K562 (cell line): ENCODE results near the gene CALR3. TPM values are rescaled to one million over a fixed set of nuclear protein-coding genes. Genes with fewer than 3 reads are reported as not detected.

Experiments used
- E2F8 ChIP-seq: fragments of 450-650 bp; IDR thresholded peaks from 2 replicates; pipeline ENCODE4 v1.7.1; 2018; ENCODE audit warnings: mild to moderate bottlenecking, low read depth; ENCODE audit not compliant: partially characterized antibody
- EZH2 ChIP-seq: IDR thresholded peaks from 2 replicates; pipeline ENCODE4 v1.6.1; 2012; ENCODE audit warnings: low read depth, mild to moderate bottlenecking, inconsistent platforms, low read length, borderline replicate concordance
- NFE2 ChIP-seq: IDR thresholded peaks from 2 replicates; pipeline ENCODE4 v1.6.1; 2014; ENCODE audit warnings: antibody characterized with exemption, low read depth
- NRF1 ChIP-seq, 2 experiments: fragments of 450-650 bp; IDR thresholded peaks in 1 of 2; conservative IDR thresholded peaks in 1 of 2; 2 replicates each; pipeline ENCODE4 v1.6.1; 2014; ENCODE audit warnings: mild to moderate bottlenecking in 2 of 2
- RB1 ChIP-seq: fragments of 450-650 bp; IDR thresholded peaks from 2 replicates; pipeline ENCODE4 v1.6.1; 2017; ENCODE audit warnings: low read depth, mild to moderate bottlenecking
- STAT5A ChIP-seq: IDR thresholded peaks from 2 replicates; pipeline ENCODE4 v1.6.1; 2012; ENCODE audit warnings: low read length, inconsistent platforms, borderline replicate concordance
- TRIM25 ChIP-seq: fragments of 450-650 bp; IDR thresholded peaks from 2 replicates; pipeline ENCODE4 v1.7.0; 2016; ENCODE audit warnings: borderline replicate concordance
- U2AF1 ChIP-seq: fragments of 200-400 bp; formaldehyde crosslinking; optimal IDR thresholded peaks from 2 replicates; pipeline ENCODE3; 2017; ENCODE audit warnings: mild to moderate bottlenecking, low read depth, low read length, moderate library complexity
- UBTF ChIP-seq, 2 experiments: IDR thresholded peaks; 2 replicates each; pipeline ENCODE4 v1.6.1; 2012; ENCODE audit warnings: improper control_type of control experiment in 2 of 2, low read depth in 2 of 2, low read length in 2 of 2, borderline replicate concordance in 1 of 2
- ZBTB49 ChIP-seq: sonication (generic); formaldehyde crosslinking; IDR thresholded peaks from 2 replicates; pipeline ENCODE4 v1.8.0; 2022; ENCODE audit warnings: missing genetic modification reagents, mild to moderate bottlenecking, borderline replicate concordance
- ZNF224 ChIP-seq: sonication (generic); formaldehyde crosslinking; IDR thresholded peaks from 2 replicates; pipeline ENCODE4 v1.8.0; 2022; ENCODE audit warnings: mild to moderate bottlenecking, missing genetic modification reagents
- ZNF253 ChIP-seq: fragments of 250-450 bp; sonication (Bioruptor Pico); conservative IDR thresholded peaks from 2 replicates; pipeline ENCODE4 v1.6.1; 2021; ENCODE audit warnings: mild to moderate bottlenecking
- ZNF354B ChIP-seq: fragments of 250-450 bp; sonication (Bioruptor Pico); IDR thresholded peaks from 2 replicates; pipeline ENCODE4 v1.4.0; 2020
- ZNF449 ChIP-seq: fragments of 250-450 bp; sonication (Bioruptor Pico); IDR thresholded peaks from 2 replicates; pipeline ENCODE4 v1.8.0; 2022; ENCODE audit warnings: moderate library complexity, mild to moderate bottlenecking, inconsistent platforms
- ZNF507 ChIP-seq: conservative IDR thresholded peaks from 2 replicates; pipeline ENCODE4 v1.6.1; 2017; ENCODE audit warnings: missing genetic modification characterization, missing compliant biosample characterization
- polyA plus RNA-seq, 8 experiments: library from polyadenylated mRNA; depleted of rRNA in 4 of 8; stranded (reverse) in 5 of 8; unstranded in 3 of 8; fragments of >200 nt; fragmentation: Nextera tagmentation in 2 of 8; fragmentation: Illumina TruSeq in 1 of 8; extraction: Ambion mirVana in 2 of 8; extraction: Trizol in 1 of 8; gene quantifications; 2 replicates each; pipeline versions ENCODE4 v1.2.1 to v1.2.3, GENCODE V29; 2011 to 2014; ENCODE audit warnings: inconsistent platforms in 1 of 8, missing spikeins in 1 of 8
- total RNA-seq, 7 experiments: library from RNA; depleted of rRNA in 6 of 7; stranded (reverse); fragments of >200 nt in 6 of 7; fragmentation: Illumina TruSeq in 2 of 7; extraction: Trizol in 2 of 7; gene quantifications; 2 replicates each; pipeline versions ENCODE4 v1.2.1 to v1.2.3, GENCODE V29; 2011 to 2021; ENCODE audit warnings: low replicate concordance in 1 of 7

CALR3 gene
- total and polyA plus RNA-seq, 9 of the 15 experiments (the other 6 are each of a cell fraction or from before 2014, with no cell fraction given) = 0.15 to 0.41 (median 0.22) TPM; not detected in 4

GRCh38 chr19:16542045-16542909 is 46.3 kb upstream of the CALR3 start, which contains the start of gene CHERP (continued):
- TF ChIP-seq ZNF507 (no peak), STAT5A (no peak), ZNF253 (CRISPR knock-in tag) (no peak), ZNF354B (CRISPR knock-in tag) (no peak), ZBTB49 (CRISPR knock-in tag) (peak; percentile 85; the same call in 1 of the 2 replicates), NFE2 (no peak), ZNF224 (0 out of 2 replicates have a peak, but pooled peaks have one; percentile 50), E2F8 (peak; percentile 95), NRF1 (conservative IDR thresholded peaks at IDR 0.05 in 1 of 2, IDR thresholded peaks at IDR 0.05 in 1 of 2) (peak; percentile 94 to 95), EZH2 (no peak), U2AF1 (peak; percentile 63), UBTF (IDR thresholded peaks at IDR 0.05; ENCODE audit: borderline replicate concordance in 1 of 2, low read depth in 2 of 2, low read length in 2 of 2) (0 out of 4 replicates have a peak, but pooled peaks of 1 of the 2 experiments have one; percentile 33), RB1 (peak; percentile 51), TRIM25 (no peak), ZNF449 (CRISPR knock-in tag) (no peak)
